Natural killer cell (primary cell): ENCODE measurements around the gene SPAG16. TPM values are rescaled to one million over a fixed set of nuclear protein-coding genes. Genes with fewer than 3 reads are reported as not detected.

Experiments used
- ATAC-seq, 3 donors: fragments of 150-1000 bp in 2 of 3; fragments of 200-7000 bp in 1 of 3; cut with Tn5 transposase; 1 replicate in 1 of 3; 2 replicates in 2 of 3; pipeline ENCODE4 v1.10.0; 2021; ENCODE audit warnings: mild to moderate bottlenecking in 2 of 3, moderate library complexity in 2 of 3
- DNase-seq, 2 donors: peaks; one replicate each; pipeline versions ENCODE4 v3.0.0 to v3.0.0-alpha.2; 2013 to 2021; ENCODE audit warnings: mixed read lengths in 1 of 2
- H3K27ac ChIP-seq: one replicate; pipeline ENCODE4 v1.5.1; 2013; ENCODE audit warnings: mild to moderate bottlenecking, low read length
- H3K27me3 ChIP-seq: one replicate; pipeline ENCODE4 v1.6.1; 2013; ENCODE audit warnings: low read length; ENCODE audit not compliant: control insufficient read depth, insufficient read depth
- H3K36me3 ChIP-seq: one replicate; pipeline ENCODE4 v1.6.1; 2013; ENCODE audit warnings: low read length; ENCODE audit not compliant: control insufficient read depth, insufficient read depth
- H3K4me1 ChIP-seq: one replicate; pipeline ENCODE4 v1.6.1; 2013; ENCODE audit warnings: low read length; ENCODE audit not compliant: control insufficient read depth, insufficient read depth
- H3K4me3 ChIP-seq: one replicate; pipeline ENCODE4 v1.5.1; 2013; ENCODE audit warnings: low read length
- H3K9me3 ChIP-seq: one replicate; pipeline ENCODE4 v1.6.1; 2013; ENCODE audit warnings: low read length; ENCODE audit not compliant: control insufficient read depth, insufficient read depth
- H3K27ac Mint-ChIP-seq, 2 donors: one replicate each; pipeline ENCODE4 v1.8.0; 2022; ENCODE audit warnings: mild to moderate bottlenecking in 2 of 2, mixed read lengths in 2 of 2, moderate library complexity in 1 of 2
- H3K27me3 Mint-ChIP-seq, 2 donors: one replicate each; pipeline ENCODE4 v1.8.0; 2022; ENCODE audit warnings: low read depth in 2 of 2, mixed read lengths in 2 of 2
- H3K36me3 Mint-ChIP-seq: one replicate; pipeline ENCODE4 v1.8.0; 2022; ENCODE audit warnings: mixed read lengths
- H3K4me1 Mint-ChIP-seq, 2 donors: one replicate each; pipeline ENCODE4 v1.8.0; 2022; ENCODE audit warnings: mixed read lengths in 2 of 2
- H3K4me3 Mint-ChIP-seq: one replicate; pipeline ENCODE4 v1.8.0; 2022; ENCODE audit warnings: mild to moderate bottlenecking, moderate library complexity, mixed read lengths
- H3K9me3 Mint-ChIP-seq, 2 donors: one replicate each; pipeline ENCODE4 v1.8.0; 2022; ENCODE audit warnings: mixed read lengths in 2 of 2
- CTCF ChIP-seq: fragments of 200-600 bp; IDR thresholded peaks from one replicate; pipeline ENCODE4 v1.8.0; 2022; ENCODE audit warnings: antibody characterized with exemption
- WGBS: methylation state at CpG from one replicate; pipeline ENCODE4 v1.1.7; 2013; ENCODE audit warnings: missing lambda C conversion rate; ENCODE audit not compliant: insufficient coverage; 5-methylcytosine and 5-hydroxymethylcytosine counted together
- intact Hi-C: fragments of 100-400 bp; cut with micrococcal nuclease; formaldehyde crosslinking; loops from one replicate; pipeline ENCODE4 v1.14.2; 2022
- total RNA-seq, 4 donors: library from RNA; stranded (reverse); fragments of 120-200 nt in 1 of 4; gene quantifications; one replicate each; pipeline versions ENCODE4 v1.2.3 to v1.2.4, GENCODE V29; 2013 to 2022

SPAG16 gene
- total RNA-seq, 3 donors from 2014 or later (not counting 1 experiment from before 2014, with no cell fraction given), result 3.5 to 5.8 (median 4.0) TPM

GRCh38 chr2:213306316-213306942 lies 22.2 kb downstream of the SPAG16 start:
- Mint-ChIP-seq H3K4me3 (no peak overlapping the region), H3K36me3 (peaks cover 28% of the 10 kb centered on the region), H3K27ac (no peak overlapping the region), H3K27me3 (no peaks in the 10 kb centered on the region), H3K9me3 (peaks cover 12 to 16% of the 10 kb centered on the region in 2 donors), H3K4me1 (no peaks in the 10 kb centered on the region)
- no peaks in the 10 kb centered on the region for H3K27me3 ChIP-seq
- DNase-seq, result no peak
- H3K4me1 ChIP-seq, result no peaks in the 10 kb centered on the region
- intact Hi-C loops, result no loop called here
- no peaks in the 10 kb centered on the region for H3K9me3 ChIP-seq
- WGBS, result 96% methylated on average over 2 of the region's 3 CpGs
- no peak overlapping the region for H3K27ac ChIP-seq
- ATAC-seq, result no peak
- no peak for TF ChIP-seq CTCF
- H3K36me3 ChIP-seq, result peaks cover 9% of the 10 kb centered on the region
- H3K4me3 ChIP-seq, result no peak overlapping the region

DNA sequence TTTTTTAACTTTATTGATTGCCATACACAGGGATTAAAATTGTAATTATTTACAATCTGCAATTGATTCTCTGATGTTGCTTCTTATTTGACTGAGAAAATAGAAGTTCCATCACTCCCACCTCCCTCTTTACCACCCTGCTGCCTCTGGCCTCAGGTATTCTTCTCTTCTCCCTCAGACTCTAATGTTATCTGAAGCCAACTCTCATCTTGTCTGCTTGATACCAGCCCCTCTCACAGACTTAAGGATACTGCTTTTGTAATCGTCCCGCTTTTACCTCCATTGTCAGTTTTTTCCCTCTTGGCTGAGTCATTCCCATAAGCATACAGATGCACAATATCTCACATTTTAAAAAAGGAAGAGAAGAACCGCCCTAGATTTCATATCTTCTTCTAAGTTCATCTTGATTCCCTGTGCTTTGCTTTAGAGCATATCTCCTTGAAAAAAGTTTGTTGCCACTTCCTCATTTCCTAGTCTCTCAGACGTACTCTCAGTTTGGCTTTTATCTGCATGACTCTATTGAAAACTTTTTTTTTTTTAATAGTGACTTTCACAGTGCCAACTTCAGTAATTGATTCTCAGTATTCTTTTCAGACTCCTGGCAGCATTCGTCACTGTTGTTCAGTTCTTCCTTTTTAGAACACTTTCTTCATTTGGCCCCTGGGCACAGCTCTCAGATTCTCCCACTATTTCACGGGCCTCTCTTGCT lies 31.1 kb downstream of the SPAG16 start:
- Mint-ChIP-seq H3K4me1 (peaks cover 0 to 4% of the 10 kb centered on the region in 2 donors), H3K4me3 (no peak overlapping the region)
- no peak overlapping the region for H3K4me3 ChIP-seq

GRCh38 chr2:213316001-213316735 lies 31.9 kb downstream of the SPAG16 start:
- intact Hi-C loops, result no loop called here
- H3K4me3 ChIP-seq, result no peak overlapping the region
- DNase-seq, result no peak
- no peak overlapping the region for H3K4me3 Mint-ChIP-seq
- no peak for ATAC-seq
- no peaks in the 10 kb centered on the region for H3K9me3 Mint-ChIP-seq
- no peaks in the 10 kb centered on the region for H3K4me1 ChIP-seq
- 87% methylated on average over 3 of the region's 3 CpGs for WGBS
- peaks cover 6% of the 10 kb centered on the region for H3K36me3 Mint-ChIP-seq
- peaks cover 0 to 4% of the 10 kb centered on the region in 2 donors for H3K4me1 Mint-ChIP-seq
- H3K27ac Mint-ChIP-seq, result no peak overlapping the region
- H3K27me3 ChIP-seq, result no peaks in the 10 kb centered on the region
- TF ChIP-seq CTCF, result no peak
- H3K9me3 ChIP-seq, result no peaks in the 10 kb centered on the region
- H3K27ac ChIP-seq, result no peak overlapping the region
- H3K27me3 Mint-ChIP-seq, result no peaks in the 10 kb centered on the region
- no peaks in the 10 kb centered on the region for H3K36me3 ChIP-seq

More for the DNA sequence above, 31.1 kb downstream of the SPAG16 start:
- 83% methylated on average over 5 of the region's 6 CpGs for WGBS
- intact Hi-C loops, result no loop called here
- DNase-seq (no peak), ATAC-seq (no peak)
- no peak overlapping the region for H3K27ac ChIP-seq
- H3K4me1 ChIP-seq, result no peaks in the 10 kb centered on the region
- peaks cover 6% of the 10 kb centered on the region for H3K36me3 Mint-ChIP-seq
- H3K36me3 ChIP-seq, result no peaks in the 10 kb centered on the region
- no peaks in the 10 kb centered on the region for H3K27me3 ChIP-seq
- H3K27ac Mint-ChIP-seq, result no peak overlapping the region
- H3K9me3 Mint-ChIP-seq, result no peaks in the 10 kb centered on the region
- H3K27me3 Mint-ChIP-seq, result no peaks in the 10 kb centered on the region
- H3K9me3 ChIP-seq, result no peaks in the 10 kb centered on the region
- TF ChIP-seq CTCF, result no peak
